HTERT RPE-1 (cell line): ENCODE results near the gene PLCL1.
"Not testable (repeated sequence)": the region's sequence is repeated elsewhere in the genome, so short reads cannot be mapped to it uniquely, and the experiment has no call there.

Source experiments
- in situ Hi-C: fragments of 300-500 bp; cut with MboI; formaldehyde crosslinking; loops from 4 replicates; pipeline ENCODE4 v1.14.3; 2020; ENCODE audit warnings: low sequenced_read_pairs

The PLCL1 gene

DNA sequence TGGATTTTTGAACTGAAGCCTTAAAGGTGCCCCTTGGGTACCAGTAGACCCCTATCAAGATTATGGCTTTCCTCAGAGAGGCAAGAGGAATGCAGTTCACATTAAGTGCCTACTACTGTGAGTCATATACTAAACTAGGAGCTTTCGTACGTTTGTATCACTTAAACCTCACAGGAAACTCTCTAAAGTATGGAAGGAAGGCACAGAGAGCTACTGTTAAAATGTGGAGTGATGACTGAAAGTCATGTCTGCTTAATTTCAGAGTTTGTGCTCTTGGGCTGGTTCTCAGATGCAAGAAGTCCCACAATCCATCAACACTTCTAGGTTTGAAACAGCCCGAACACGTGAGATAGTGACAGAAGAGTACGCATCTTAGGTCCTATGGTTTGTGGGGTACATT, 4.7 kb downstream of the PLCL1 start:
- in situ Hi-C loops = no loop called here

DNA sequence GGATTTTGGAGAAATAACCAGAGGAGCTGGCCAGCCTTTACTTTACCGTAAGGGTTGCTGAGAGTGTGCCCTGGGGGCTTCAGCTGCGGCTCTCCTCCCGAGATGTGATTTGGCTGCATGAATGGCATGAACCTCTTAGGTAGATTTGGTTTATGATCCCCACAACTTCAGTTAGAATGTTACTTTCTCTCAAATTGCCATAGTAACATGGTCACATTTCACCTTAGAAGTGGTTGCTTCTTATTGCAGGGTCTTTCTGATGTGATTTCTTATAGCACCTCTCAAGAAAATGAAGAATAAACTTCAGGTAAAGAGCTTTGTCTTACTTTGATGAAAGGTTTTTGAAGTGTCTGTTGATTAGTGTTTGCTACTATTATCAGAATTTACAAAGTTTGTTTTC, 5.6 kb downstream of the PLCL1 start:
- in situ Hi-C loops = no loop called here

DNA sequence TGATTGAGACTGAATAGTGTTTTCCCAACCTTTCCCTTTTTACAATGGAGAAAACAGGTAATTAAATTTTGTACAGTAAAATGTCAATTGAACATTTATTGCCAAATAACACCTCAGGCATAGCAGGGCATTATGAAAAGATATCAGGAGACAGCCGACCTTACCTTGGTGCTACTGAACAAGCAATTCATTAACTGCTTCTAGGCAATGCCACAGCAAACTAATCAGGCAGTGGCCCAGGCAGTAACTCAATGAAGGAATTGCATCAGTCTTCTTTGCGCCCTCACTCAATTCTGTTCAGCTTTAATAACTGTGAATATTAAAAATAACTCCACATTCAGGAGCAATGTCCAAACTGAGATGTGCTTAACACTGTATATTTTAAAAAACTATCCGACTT, 6.1 kb downstream of the PLCL1 start:
- in situ Hi-C loops = no loop called here

DNA sequence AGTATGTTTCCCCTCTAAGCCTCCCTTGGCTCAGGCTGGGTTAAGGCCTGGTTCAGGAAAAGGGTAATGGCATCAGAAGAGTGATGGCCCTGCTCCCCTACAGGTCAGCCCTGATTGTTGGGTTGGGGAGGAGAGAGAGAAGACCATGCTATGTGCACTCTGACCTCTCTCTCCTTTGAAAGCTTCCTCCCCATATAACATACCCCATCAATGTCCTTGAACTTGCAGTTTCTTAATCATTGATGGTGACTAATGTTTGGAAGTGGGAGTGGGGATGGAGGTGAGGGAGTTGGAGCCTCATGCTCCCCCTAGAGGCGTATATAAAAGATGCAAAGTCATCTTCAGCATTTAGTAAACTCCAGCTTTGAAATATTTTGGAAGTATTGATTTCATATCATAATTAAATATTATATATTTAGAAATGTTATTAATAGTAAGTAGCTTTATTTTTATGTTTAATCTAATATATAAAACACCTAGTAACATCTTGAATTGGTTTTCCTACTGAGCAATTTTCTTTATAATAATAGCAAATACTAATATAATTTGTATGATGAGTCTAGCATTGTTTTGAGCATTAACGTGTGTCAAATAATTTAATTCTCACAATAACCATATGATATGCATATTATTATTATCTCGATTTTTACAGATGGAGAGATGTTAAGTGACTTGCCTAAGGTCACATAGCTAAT, 8.8 kb downstream of the PLCL1 start:
- in situ Hi-C loops = no loop called here

DNA sequence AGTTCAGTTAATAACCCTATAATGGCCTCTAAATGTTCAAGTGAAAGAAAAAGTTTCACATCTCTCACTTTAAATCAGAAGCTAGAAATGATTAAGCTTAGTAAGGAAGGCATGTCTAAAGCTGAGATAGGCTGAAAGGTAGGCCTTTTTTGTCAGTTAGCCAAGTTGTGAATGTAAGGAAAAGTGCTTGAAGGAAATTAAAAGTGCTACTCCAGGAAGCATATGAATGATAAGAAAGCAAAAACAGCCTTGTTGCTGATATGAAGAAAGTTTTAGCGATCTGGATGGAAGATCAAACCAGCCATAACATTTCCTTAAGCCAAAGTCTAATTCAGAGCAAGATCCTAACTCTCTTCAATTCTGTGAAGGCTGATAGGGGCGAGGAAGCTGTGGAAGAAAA, 10.1 kb downstream of the PLCL1 start:
- in situ Hi-C loops = no loop called here

DNA sequence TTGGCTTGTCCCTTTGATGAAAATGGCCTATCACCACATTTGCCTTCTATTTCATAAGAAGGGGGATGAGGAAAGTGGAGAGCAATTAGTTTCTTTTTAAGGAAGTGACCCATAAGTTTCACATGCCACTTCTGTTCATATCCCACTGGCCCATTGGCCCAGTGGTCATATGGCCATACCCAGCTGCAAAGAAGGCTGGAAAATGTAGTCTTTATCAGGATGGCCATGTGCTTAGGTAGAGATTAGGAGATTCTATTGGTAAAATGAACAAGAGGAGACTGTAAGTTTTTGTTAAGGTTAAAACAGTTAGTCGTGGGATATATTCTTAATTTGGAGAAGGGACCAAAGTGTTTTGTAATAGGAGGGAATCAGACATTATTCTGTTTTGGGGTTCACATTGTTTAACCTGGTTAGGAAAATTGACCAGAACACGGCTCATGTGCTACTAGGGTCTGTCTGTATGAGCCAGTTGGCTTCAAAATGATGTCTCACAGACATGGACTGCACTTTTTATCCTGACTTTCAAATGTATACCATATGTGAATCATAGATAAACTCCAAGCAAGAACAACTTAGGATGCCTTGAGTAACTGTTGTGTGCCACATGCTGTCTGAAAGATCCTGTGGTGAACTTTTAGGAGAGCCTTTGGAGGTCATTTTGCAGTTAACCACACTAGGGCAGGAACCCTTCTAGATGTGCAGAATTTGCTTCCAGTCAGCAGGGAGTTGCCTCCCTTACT, 17.3 kb downstream of the PLCL1 start:
- in situ Hi-C loops = no loop called here

DNA sequence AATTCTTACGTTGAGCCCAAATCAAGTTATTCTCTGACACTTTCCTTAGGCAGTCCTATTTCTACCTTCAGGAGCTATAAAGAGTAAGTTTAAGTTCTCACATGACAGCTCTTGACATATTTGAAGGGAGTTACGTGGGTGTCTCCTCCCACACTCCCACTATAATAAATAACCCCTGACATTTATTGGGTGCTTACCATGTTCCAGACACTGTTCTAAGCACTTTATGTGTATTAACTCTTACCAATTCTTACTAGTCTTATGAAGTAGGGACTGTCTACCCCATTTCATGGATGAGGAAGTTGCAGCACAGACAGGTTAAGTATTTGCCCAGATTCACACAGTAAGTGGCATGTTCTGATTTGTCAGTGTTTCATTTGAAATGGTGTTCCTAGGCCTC, 17.9 kb downstream of the PLCL1 start:
- in situ Hi-C loops = no loop called here

DNA sequence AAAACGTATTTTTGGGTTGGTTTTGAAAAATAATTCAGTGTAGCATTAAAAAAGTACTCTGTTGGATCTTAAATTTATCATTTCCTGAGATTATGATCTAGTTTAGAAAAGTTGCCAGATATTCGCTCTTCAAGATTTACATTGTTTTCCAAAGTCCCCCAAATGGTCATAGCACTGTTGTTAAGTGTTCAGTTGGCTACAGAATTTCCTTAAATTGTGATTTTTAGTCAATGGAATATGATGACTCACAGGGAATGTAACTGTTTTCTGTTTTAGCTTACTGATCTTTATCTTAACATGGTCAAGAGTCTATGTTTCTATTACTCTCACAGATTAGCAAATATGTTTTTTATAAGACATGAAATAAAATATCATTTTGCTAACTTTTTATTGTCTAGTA, 23.2 kb downstream of the PLCL1 start:
- in situ Hi-C loops = no loop called here

DNA sequence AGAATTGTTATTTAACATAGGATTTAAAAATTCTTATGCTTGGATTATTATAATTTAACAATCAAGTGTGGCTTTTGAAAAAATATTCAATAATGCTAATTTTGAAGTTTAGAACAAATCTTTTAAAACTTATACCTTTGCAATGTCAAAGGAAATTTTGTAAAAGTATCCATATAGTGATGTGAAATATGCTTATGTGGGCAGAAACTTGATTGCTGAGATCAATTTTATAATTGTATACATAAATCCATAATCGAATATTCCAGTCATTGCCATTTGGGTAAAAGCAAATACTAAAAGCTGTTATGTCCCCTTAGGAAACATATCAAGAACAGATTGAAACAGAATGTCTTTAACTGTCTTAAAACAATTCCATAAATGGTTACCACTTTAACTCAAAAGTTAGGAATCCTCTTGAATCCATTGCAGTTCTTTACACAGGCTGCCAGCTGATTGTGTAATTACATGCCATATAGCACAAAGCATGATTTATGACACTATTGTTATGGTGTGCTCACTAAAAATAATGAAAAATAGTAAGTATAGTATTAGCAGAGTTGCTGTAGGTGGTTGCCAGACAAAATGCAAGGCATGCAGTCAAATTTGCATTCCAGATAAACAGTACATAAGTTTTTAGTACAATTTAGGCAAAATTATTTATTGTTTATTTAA, 24.2 kb downstream of the PLCL1 start:
- in situ Hi-C loops = no loop called here

DNA sequence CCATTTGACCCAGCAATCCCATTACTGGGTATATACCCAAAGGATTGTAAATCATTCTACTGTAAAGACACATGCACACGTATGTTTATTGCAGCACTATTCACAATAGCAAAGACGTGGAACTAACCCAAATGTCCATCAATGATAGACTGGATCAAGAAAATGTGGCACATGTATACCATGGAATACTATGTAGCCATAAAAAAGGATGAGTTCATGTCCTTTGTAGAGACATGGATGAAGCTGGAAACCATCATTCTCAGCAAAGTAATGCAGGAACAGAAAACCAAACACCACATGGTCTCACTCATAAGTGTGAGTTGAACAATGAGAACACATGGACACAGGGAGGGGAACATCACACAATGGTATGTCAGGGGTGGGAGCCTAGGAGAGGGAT, 30.4 kb downstream of the PLCL1 start:
- in situ Hi-C loops = not testable (repeated sequence)

DNA sequence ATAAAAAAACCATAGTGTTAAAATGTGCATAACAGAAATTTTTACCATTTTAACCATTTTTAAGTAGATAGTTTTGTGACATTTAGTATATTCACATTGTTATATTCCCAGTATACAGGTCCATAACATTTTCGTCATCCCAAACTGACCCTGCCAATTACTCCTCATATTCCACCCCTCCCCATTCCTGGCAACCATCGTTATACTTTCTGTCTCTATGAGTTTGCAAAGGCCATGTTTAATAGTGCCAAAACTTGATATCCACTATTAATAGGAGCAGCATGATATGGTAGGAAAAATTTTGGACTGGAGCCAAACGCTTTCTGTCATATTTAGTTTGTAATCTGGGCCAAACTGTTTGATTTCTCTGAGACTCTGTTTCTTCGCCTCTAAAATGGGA, 30.9 kb downstream of the PLCL1 start:
- in situ Hi-C loops = no loop called here

DNA sequence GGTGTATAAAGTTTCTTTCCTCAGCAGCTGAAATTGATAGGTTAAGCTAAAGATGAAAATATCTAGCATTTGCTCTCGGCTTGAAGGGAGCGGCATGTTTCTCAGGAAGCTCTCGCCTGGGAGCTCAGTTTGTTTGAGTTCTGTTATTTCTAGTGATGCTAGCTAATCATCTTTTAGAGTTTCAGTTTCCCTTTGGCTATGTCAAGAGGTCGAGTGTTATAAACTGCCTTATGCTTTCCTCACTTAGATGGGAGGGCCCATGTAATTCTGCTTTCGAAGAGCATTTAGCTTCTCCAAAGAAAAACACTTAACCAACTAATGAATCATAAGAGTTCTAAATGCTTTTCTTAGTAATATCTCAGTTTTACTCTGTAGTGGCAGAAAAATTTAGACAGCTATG, 33.6 kb downstream of the PLCL1 start:
- in situ Hi-C loops = no loop called here

DNA sequence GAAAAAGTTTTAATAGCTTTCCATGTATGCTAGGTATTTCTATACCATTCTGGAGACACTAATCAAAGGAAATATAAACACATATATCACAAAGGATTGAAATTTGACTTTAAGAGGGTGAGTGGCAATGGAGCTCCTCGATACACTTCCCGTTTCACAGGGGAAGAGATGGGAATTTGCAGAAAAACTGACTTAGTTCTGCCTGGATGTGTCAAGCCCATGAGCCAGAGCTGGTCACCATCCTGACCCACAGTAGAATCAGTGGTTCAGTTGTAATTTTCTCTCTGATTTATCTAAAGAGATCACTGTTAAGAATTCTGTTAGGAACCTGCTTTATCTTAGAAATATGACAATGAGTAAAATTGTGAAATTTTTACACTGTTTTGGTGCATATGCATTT, 34.2 kb downstream of the PLCL1 start:
- in situ Hi-C loops = no loop called here

DNA sequence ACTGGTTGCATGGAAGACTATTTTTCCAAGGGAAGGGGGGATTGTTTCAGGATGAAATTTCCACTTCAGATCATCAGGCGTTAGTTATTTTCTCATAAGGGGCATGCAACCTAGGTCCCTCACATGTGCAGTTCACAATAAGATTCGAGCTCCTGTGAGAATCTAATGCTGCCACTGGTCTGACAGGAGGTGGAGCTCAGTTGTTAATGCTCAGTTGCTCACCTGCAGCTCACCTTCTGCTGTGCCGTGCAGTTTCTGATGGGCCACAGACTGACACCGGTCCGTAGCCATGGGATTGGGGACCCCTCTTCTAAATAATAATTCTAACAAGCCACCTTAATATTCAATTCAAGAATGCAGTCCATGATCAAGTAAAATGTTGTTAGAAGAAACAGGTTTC, 34.9 kb downstream of the PLCL1 start:
- in situ Hi-C loops = no loop called here

DNA sequence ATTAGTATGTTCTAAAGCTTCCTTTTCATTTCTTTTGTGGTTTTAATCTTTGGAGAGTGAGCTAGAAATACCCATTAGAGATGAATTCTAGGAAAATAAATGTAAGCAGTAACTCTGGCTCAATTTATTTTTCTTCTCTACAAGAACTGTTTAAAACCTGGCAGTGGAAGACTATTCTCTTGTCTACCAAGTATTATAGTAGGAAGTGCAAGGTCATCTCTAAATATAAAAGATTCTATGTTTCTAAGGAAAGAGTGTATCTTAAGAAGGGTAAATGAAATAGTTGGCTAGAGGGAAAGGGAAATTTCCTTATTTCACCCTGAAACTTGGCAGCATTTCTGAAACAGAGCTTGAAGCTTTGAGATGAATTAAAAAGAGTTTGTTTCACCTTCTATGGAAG, 35.5 kb downstream of the PLCL1 start:
- in situ Hi-C loops = no loop called here

DNA sequence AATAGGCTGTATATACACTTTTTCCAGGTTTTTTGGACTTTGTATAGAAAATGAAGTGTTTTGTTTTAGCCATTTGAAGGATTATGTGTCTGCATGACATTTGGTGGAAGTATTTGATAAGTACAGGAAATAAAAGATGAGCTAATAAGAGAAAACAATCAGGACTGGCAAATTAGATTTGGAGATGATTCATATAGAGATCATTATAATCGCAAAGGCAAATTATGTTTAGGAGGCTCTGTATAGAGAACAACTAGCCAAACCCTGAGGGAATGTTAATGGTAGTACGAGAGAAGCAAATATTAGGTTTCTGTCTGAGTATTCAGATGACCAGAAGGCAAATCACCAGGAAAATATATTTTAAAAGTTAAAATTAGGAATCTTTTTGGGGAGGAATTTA, 41.7 kb downstream of the PLCL1 start:
- in situ Hi-C loops = no loop called here

DNA sequence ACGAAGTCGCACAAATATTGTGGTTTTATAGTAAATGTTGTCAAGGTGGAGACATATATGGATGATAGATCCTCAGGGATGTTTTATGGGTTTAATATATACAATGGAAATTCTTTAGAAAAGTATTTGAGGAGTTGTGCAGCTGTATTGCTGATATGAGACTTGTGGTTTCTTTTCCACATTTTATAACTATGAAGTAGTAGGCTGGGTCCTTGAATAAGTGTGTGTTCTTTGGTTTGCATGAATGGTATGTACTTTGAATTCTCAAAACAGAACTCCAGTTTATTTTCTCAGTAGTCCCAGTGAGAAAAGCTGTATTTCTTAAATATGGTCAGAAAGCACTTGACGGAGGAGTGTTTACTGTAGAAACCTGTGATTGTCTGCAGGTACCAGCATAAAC, 42.4 kb downstream of the PLCL1 start:
- in situ Hi-C loops = no loop called here

DNA sequence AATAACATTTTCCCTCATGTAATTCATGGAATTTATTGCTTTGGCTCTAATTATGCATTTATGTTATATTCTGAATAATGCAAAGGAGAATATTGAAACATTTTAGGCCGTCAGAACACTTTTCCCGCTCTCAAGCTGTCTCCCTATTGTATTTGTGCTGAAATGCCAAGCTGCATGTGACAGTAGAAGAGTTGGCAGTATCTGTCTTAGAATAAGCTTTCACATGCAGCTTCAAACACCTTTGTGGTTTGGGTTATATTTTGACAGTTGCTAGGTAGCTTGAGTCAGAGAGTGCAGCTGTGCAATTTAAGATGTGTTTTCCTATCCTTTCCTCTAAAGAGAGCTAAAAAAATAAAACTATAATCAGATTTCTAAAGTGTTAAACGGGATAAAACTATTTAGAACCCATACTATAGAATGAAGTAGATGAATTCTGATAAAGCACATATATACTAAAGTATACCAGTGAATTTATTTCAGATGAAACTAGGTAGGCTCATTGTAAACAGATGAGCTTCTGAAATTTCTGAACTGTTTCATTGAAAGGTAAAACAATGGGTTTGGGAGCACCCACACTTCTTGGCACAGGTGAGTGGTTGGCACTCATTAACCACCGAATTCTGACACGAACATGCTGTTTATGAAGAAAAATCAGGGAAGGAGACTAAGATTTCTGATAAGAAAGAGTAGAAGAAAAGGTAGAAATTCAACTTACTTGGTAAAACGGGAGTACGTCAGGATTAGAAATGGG, 43.4 kb downstream of the PLCL1 start:
- in situ Hi-C loops = no loop called here

DNA sequence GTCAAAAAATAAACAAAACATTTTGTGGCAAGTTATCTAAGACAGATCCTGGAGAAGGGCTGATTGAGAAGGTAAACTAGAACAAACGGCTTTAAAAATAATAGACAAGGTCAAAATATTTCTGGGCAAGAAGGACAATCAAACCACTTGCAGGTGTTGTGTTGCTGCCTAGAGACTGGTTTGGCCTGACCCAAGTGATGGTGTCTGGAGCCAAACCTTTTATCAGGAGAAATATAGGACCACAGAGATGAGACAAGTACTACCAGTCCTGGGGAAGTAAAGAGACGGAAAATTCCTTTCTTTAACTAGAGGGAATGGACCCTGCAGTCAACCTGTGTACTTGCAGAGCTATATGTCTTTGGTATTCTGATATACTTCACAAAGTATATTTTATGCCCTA, 44.2 kb downstream of the PLCL1 start:
- in situ Hi-C loops = no loop called here

DNA sequence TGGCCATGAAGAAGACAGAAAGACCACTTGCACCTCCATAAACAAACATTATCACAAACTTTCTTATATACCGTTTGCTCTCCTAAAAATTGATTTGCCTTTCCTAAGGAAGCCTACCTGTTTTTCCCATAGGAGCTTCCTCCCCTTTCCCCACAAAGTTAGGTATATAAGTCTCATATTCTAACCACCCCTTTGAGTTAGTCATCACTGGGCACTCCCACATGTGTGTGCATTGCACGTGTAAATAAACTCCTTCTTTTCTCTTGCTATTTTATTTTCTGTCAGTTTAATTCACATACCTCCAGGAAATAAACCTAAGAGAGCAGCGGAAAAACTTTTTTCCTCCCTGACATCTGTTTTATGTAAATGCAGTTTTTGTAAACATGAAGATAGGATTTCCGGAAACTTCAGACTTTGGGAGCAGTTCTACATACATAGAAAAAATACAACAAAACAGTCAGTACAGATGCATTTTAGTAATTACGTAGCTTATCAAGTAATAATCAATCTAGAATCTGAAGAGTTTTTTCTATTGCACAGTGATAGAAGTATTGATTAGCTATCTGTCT, 46.6 kb downstream of the PLCL1 start:
- in situ Hi-C loops = no loop called here

DNA sequence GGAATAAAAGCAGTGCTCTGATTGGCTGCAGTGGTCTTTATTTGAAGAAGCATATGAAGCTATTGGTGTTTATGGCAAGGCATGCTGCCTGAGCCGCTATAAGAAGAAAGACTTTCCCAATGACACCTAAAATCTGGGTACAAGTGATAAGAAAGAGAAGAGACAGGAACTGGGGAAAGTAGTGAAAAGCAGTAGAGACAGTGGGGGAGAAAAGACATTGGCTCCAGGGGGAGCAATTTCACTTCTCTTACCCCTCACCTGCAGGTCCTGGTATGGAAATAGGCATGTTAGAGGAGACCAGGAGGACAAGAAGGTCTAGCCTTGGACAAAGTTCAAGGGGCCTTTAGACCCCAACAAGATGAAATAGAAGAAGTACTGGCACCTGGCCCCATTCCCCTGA, 47.1 kb downstream of the PLCL1 start:
- in situ Hi-C loops = no loop called here
